HepG2 (cell line): Measurements from ENCODE around the gene WWP2. TPM values are rescaled to one million over a fixed set of nuclear protein-coding genes. Genes with fewer than 3 reads are reported as not detected.

Experiments
- CCAR2 ChIP-seq: fragments of 200-400 bp; formaldehyde crosslinking; optimal IDR thresholded peaks from 2 replicates; pipeline ENCODE3; 2018; ENCODE audit warnings: low read depth, mild to moderate bottlenecking, low read length, moderate library complexity
- GRHL1 ChIP-seq: sonication (generic); formaldehyde crosslinking; conservative IDR thresholded peaks from 2 replicates; pipeline ENCODE4 v1.8.0; 2022; ENCODE audit warnings: missing genetic modification reagents
- HIVEP1 ChIP-seq: sonication (generic); formaldehyde crosslinking; IDR thresholded peaks from 2 replicates; pipeline ENCODE4 v1.4.0; 2020; ENCODE audit warnings: mild to moderate bottlenecking, missing genetic modification reagents
- HOXA5 ChIP-seq: sonication (generic); formaldehyde crosslinking; IDR thresholded peaks from 2 replicates; pipeline ENCODE4 v1.4.0; 2020; ENCODE audit warnings: missing genetic modification reagents
- ISL2 ChIP-seq: sonication (generic); formaldehyde crosslinking; IDR thresholded peaks from 2 replicates; pipeline ENCODE4 v1.5.0; 2020; ENCODE audit warnings: missing genetic modification reagents
- KDM4B ChIP-seq: sonication (generic); formaldehyde crosslinking; IDR thresholded peaks from 2 replicates; pipeline ENCODE4 v1.4.0; 2020; ENCODE audit warnings: missing genetic modification reagents
- ONECUT2 ChIP-seq: sonication (generic); formaldehyde crosslinking; IDR thresholded peaks from 2 replicates; pipeline ENCODE4 v1.4.0; 2020; ENCODE audit warnings: missing genetic modification reagents
- PRMT3 ChIP-seq: sonication (generic); formaldehyde crosslinking; IDR thresholded peaks from 2 replicates; pipeline ENCODE4 v1.8.1; 2022; ENCODE audit warnings: low read depth, mild to moderate bottlenecking, moderate library complexity, missing genetic modification reagents, borderline replicate concordance
- RORA ChIP-seq: sonication (generic); formaldehyde crosslinking; IDR thresholded peaks from 2 replicates; pipeline ENCODE4 v1.5.0; 2020; ENCODE audit warnings: mild to moderate bottlenecking, missing genetic modification reagents, moderate library complexity
- SALL2 ChIP-seq: sonication (generic); formaldehyde crosslinking; IDR thresholded peaks from 2 replicates; pipeline ENCODE4 v1.8.1; 2023; ENCODE audit warnings: mild to moderate bottlenecking, missing genetic modification reagents, inconsistent platforms
- SCMH1 ChIP-seq: sonication (generic); formaldehyde crosslinking; IDR thresholded peaks from 2 replicates; pipeline ENCODE4 v1.9.0; 2021; ENCODE audit warnings: missing genetic modification reagents, mild to moderate bottlenecking, borderline replicate concordance
- SMC3 ChIP-seq: IDR thresholded peaks from 2 replicates; pipeline ENCODE4 v1.6.1; 2011; ENCODE audit warnings: low read length, improper control_type of control experiment
- SPEN ChIP-seq: sonication (generic); formaldehyde crosslinking; IDR thresholded peaks from 2 replicates; pipeline ENCODE4 v1.5.1; 2020; ENCODE audit warnings: low read depth, mild to moderate bottlenecking, missing genetic modification reagents
- SUZ12 ChIP-seq: fragments of 150-350 bp; IDR thresholded peaks from 2 replicates; pipeline ENCODE4 v1.6.1; 2014; ENCODE audit warnings: low read depth, low read length
- TBX2 ChIP-seq: sonication (generic); formaldehyde crosslinking; IDR thresholded peaks from 2 replicates; pipeline ENCODE4 v1.5.0; 2020; ENCODE audit warnings: missing genetic modification reagents, mild to moderate bottlenecking, borderline replicate concordance
- YEATS4 ChIP-seq: sonication (generic); formaldehyde crosslinking; IDR thresholded peaks from 2 replicates; pipeline ENCODE4 v1.4.0; 2020; ENCODE audit warnings: missing genetic modification reagents, borderline replicate concordance
- ZFP36L2 ChIP-seq: sonication (generic); formaldehyde crosslinking; IDR thresholded peaks from 2 replicates; pipeline ENCODE4 v1.4.0; 2020; ENCODE audit warnings: missing genetic modification reagents
- ZNF234 ChIP-seq: sonication (generic); formaldehyde crosslinking; conservative IDR thresholded peaks from 2 replicates; pipeline ENCODE4 v1.5.1; 2020; ENCODE audit warnings: mild to moderate bottlenecking, missing genetic modification reagents
- ZNF354B ChIP-seq: sonication (generic); formaldehyde crosslinking; IDR thresholded peaks from 2 replicates; pipeline ENCODE4 v1.8.0; 2022; ENCODE audit warnings: mild to moderate bottlenecking, missing genetic modification reagents
- ZNF382 ChIP-seq: sonication (generic); formaldehyde crosslinking; IDR thresholded peaks from 2 replicates; pipeline ENCODE4 v1.5.0; 2020; ENCODE audit warnings: missing genetic modification reagents, mild to moderate bottlenecking, borderline replicate concordance
- ZNF451 ChIP-seq: sonication (generic); formaldehyde crosslinking; IDR thresholded peaks from 2 replicates; pipeline ENCODE4 v1.5.0; 2020; ENCODE audit warnings: mild to moderate bottlenecking, missing genetic modification reagents
- ZNF816 ChIP-seq: sonication (generic); formaldehyde crosslinking; IDR thresholded peaks from 2 replicates; pipeline ENCODE4 v1.8.0; 2022; ENCODE audit warnings: missing genetic modification reagents, mild to moderate bottlenecking, borderline replicate concordance
- polyA plus RNA-seq, 8 experiments: library from polyadenylated mRNA; depleted of rRNA in 3 of 8; stranded (reverse) in 7 of 8; unstranded in 1 of 8; fragments of >200 nt; fragmentation: Illumina TruSeq in 4 of 8; extraction: Trizol in 4 of 8; gene quantifications; 2 replicates each; pipeline versions ENCODE4 v1.2.1 to v1.2.3, GENCODE V29; 2011 to 2016; ENCODE audit warnings: low read depth in 4 of 8, missing spikeins in 1 of 8, mixed read lengths in 1 of 8; ENCODE audit not compliant: insufficient read depth in 1 of 8
- total RNA-seq, 5 experiments: library from RNA; depleted of rRNA; stranded (reverse); fragments of >200 nt; fragmentation: Illumina TruSeq; extraction: Trizol; gene quantifications; 2 replicates each; pipeline ENCODE4 v1.2.3, GENCODE V29; 2016; ENCODE audit warnings: low read depth in 1 of 5
- TF ChIP-seq, protein P1 (sequence below), 2 experiments: fragments of 450-650 bp in 1 of 2; sonication (generic) in 1 of 2; formaldehyde crosslinking; IDR thresholded peaks; 2 replicates each; pipeline versions ENCODE4 v1.5.0 to v1.8.0; 2020 to 2022; ENCODE audit warnings: mild to moderate bottlenecking in 1 of 2, missing genetic modification reagents in 1 of 2
- TF ChIP-seq, protein P2 (sequence below): sonication (generic); formaldehyde crosslinking; IDR thresholded peaks from 2 replicates; pipeline ENCODE4 v1.4.0; 2020; ENCODE audit warnings: missing genetic modification reagents
- TF ChIP-seq, protein P3 (sequence below): sonication (generic); formaldehyde crosslinking; IDR thresholded peaks from 2 replicates; pipeline ENCODE4 v1.4.0; 2020; ENCODE audit warnings: mild to moderate bottlenecking, missing genetic modification reagents

Gene WWP2
- total and polyA plus RNA-seq, 2 of the 13 experiments (the other 11 are each of a cell fraction or from before 2014, with no cell fraction given) = 11.4 to 28.2 TPM

DNA sequence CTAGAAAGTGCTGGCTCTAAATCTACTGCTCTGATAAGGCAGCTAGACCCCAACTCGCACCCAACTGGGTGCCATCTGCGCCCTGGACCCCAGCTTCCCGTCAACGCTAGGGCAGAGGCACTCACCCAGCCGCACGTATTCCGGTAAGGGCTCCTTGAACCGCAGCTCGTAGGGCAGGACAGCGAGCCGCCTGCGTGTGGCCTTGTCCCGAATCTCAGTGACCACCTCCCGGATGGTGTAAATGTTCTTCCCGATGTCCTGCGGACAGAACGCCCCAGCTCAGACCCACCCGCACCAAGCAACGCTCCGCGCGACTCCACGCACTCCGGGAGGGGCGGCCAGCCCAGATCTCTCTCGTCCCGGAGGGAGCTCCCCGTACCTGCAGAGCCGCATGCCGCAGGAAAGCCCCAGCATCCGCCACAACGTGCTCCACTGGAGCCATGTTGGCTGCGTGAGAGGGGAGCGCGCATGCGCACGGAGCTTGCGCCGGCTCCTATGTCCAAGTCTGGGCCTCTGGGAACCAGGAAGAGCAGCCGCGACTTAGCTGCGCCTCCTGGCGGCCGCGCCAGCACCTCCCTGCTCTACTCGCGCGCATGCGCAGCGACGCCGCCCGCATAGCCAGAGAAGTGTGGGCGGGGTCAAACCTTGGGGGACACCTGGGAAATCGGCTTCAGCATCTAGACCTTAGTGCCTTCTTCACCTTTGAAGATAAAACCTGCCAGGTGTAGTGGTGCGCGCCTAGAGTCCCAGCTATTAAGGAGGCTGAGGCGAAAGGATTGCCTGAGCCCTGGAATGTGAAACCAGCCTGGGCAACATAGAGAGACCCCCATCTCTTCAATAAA, 7.4 kb upstream of the WWP2 start, which contains the start of gene NOB1 (continued):
- TF ChIP-seq, protein P1, sequence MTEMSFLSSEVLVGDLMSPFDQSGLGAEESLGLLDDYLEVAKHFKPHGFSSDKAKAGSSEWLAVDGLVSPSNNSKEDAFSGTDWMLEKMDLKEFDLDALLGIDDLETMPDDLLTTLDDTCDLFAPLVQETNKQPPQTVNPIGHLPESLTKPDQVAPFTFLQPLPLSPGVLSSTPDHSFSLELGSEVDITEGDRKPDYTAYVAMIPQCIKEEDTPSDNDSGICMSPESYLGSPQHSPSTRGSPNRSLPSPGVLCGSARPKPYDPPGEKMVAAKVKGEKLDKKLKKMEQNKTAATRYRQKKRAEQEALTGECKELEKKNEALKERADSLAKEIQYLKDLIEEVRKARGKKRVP (CRISPR knock-in tag; IDR thresholded peaks at IDR 0.05) = peak in 1 of 2 experiments; percentile 71; a peak in 1 of 4 replicates
- TF ChIP-seq SMC3 (peak; percentile 90), HOXA5 (CRISPR knock-in tag) (peak; percentile 82; the same call in 1 of the 2 replicates), GRHL1 (CRISPR knock-in tag) (no peak), YEATS4 (CRISPR knock-in tag) (peak; percentile 97), SCMH1 (CRISPR knock-in tag) (no peak), ISL2 (CRISPR knock-in tag) (peak; percentile 79; the same call in 1 of the 2 replicates), PRMT3 (0 out of 2 replicates have a peak, but pooled peaks have one; percentile 69), ZNF382 (CRISPR knock-in tag) (no peak), SALL2 (CRISPR knock-in tag) (peak; percentile 95), SPEN (CRISPR knock-in tag) (peak; percentile 85), ZNF354B (CRISPR knock-in tag) (peak; percentile 18; the same call in 1 of the 2 replicates), ONECUT2 (CRISPR knock-in tag) (no peak), ZFP36L2 (CRISPR knock-in tag) (0 out of 2 replicates have a peak, but pooled peaks have one; percentile 68), RORA (CRISPR knock-in tag) (0 out of 2 replicates have a peak, but pooled peaks have one; percentile 48), ZNF816 (CRISPR knock-in tag) (no peak), KDM4B (CRISPR knock-in tag) (peak; percentile 74; the same call in 1 of the 2 replicates), CCAR2 (no peak), HIVEP1 (CRISPR knock-in tag) (peak; percentile 94), SUZ12 (no peak), ZNF234 (CRISPR knock-in tag) (peak; percentile 50; the same call in 1 of the 2 replicates), TBX2 (CRISPR knock-in tag) (peak; percentile 96), ZNF451 (CRISPR knock-in tag) (peak; percentile 94; the same call in 1 of the 2 replicates)
- TF ChIP-seq, protein P2, sequence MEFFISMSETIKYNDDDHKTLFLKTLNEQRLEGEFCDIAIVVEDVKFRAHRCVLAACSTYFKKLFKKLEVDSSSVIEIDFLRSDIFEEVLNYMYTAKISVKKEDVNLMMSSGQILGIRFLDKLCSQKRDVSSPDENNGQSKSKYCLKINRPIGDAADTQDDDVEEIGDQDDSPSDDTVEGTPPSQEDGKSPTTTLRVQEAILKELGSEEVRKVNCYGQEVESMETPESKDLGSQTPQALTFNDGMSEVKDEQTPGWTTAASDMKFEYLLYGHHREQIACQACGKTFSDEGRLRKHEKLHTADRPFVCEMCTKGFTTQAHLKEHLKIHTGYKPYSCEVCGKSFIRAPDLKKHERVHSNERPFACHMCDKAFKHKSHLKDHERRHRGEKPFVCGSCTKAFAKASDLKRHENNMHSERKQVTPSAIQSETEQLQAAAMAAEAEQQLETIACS = 0 out of 2 replicates have a peak, but pooled peaks have one; percentile 48
- TF ChIP-seq, protein P3, sequence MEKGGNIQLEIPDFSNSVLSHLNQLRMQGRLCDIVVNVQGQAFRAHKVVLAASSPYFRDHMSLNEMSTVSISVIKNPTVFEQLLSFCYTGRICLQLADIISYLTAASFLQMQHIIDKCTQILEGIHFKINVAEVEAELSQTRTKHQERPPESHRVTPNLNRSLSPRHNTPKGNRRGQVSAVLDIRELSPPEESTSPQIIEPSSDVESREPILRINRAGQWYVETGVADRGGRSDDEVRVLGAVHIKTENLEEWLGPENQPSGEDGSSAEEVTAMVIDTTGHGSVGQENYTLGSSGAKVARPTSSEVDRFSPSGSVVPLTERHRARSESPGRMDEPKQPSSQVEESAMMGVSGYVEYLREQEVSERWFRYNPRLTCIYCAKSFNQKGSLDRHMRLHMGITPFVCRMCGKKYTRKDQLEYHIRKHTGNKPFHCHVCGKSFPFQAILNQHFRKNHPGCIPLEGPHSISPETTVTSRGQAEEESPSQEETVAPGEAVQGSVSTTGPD (CRISPR knock-in tag) = peak; percentile 55; the same call in 1 of the 2 replicates
